OCI-LY7 (cell line): ENCODE results near the gene HYOU1. TPM values are rescaled to one million over a fixed set of nuclear protein-coding genes. Genes with fewer than 3 reads are reported as not detected.
"Not testable (repeated sequence)": the region's sequence is repeated elsewhere in the genome, so short reads cannot be mapped to it uniquely, and the experiment has no call there.

ENCODE experiments used
- BruUV-seq: library from RNA; stranded (reverse); fragments of 400-500 nt; replicated peaks from 2 replicates; lab custom pipeline; 2021; lab: Mats Ljungman, UMichigan
- CTCF ChIA-PET: fragments of 300-600 bp; sonication (Branson Sonifier 250); formaldehyde crosslinking; loops from one replicate; lab custom pipeline; 2022; ENCODE audit warnings: antibody characterized with exemption; ENCODE audit not compliant: unreplicated experiment; lab: Charles Lee
- POLR2A ChIA-PET: fragments of 300-600 bp; sonication (Branson Sonifier 250); formaldehyde crosslinking; loops from one replicate; lab custom pipeline; 2022; ENCODE audit warnings: antibody characterized with exemption; lab: Charles Lee
- DNase-seq: peaks from one replicate; pipeline ENCODE4 v3.0.0-alpha.2; 2015; ENCODE audit warnings: low spot score
- H2AFZ ChIP-seq: fragments of 200-600 bp; sonication (generic), shearing (Covaris generic); 2 replicates; pipeline ENCODE4 v1.6.1; 2014; ENCODE audit warnings: mild to moderate bottlenecking, antibody characterized with exemption, low read length, moderate library complexity
- H3K27ac ChIP-seq: fragments of 200-600 bp; sonication (generic); 2 replicates; pipeline ENCODE4 v1.5.1; 2014; ENCODE audit warnings: mixed run types, low read depth, mild to moderate bottlenecking, moderate library complexity, low read length, inconsistent platforms; ENCODE audit not compliant: poor library complexity, severe bottlenecking
- H3K36me3 ChIP-seq: fragments of 200-600 bp; sonication (generic); 2 replicates; pipeline ENCODE4 v1.6.1; 2014; ENCODE audit warnings: mild to moderate bottlenecking, antibody characterized with exemption, low read length, moderate library complexity, mixed read lengths; ENCODE audit not compliant: insufficient read depth
- H3K4me1 ChIP-seq: fragments of 200-600 bp; sonication (generic); 2 replicates; pipeline ENCODE4 v1.5.1; 2014; ENCODE audit warnings: mild to moderate bottlenecking, low read length; ENCODE audit not compliant: insufficient read depth, poor library complexity, severe bottlenecking
- H3K4me2 ChIP-seq: fragments of 200-600 bp; sonication (generic); 2 replicates; pipeline ENCODE4 v1.6.1; 2014; ENCODE audit warnings: mild to moderate bottlenecking, low read length
- H3K4me3 ChIP-seq: fragments of 200-600 bp; sonication (generic); 2 replicates; pipeline ENCODE4 v1.5.1; 2014; ENCODE audit warnings: mild to moderate bottlenecking, low read depth, low read length; ENCODE audit not compliant: poor library complexity, severe bottlenecking
- H3K79me2 ChIP-seq: fragments of 200-600 bp; sonication (generic); 2 replicates; pipeline ENCODE4 v1.6.1; 2016; ENCODE audit warnings: low read depth, mild to moderate bottlenecking, low read length, moderate library complexity, mixed read lengths; ENCODE audit not compliant: insufficient read depth
- H3K9me2 ChIP-seq: fragments of 200-600 bp; sonication (generic); 2 replicates; pipeline ENCODE4 v1.6.1; 2016; ENCODE audit warnings: mild to moderate bottlenecking, low read length, mixed read lengths; ENCODE audit not compliant: insufficient read depth
- H3K9me3 ChIP-seq: fragments of 200-600 bp; sonication (generic); 2 replicates; pipeline ENCODE4 v1.6.1; 2014; ENCODE audit warnings: mild to moderate bottlenecking, mixed run types, low read length, mixed read lengths
- H4K20me1 ChIP-seq: fragments of 200-600 bp; sonication (generic); 2 replicates; pipeline ENCODE4 v1.6.1; 2014; ENCODE audit warnings: mild to moderate bottlenecking, antibody characterized with exemption, low read length, moderate library complexity, mixed read lengths; ENCODE audit not compliant: insufficient read depth
- EZH2phosphoT487 ChIP-seq: fragments of 200-600 bp; sonication (generic); IDR thresholded peaks from 2 replicates; pipeline ENCODE4 v1.6.1; 2018; ENCODE audit warnings: low read depth, borderline replicate concordance, mild to moderate bottlenecking, mixed run types, antibody characterized with exemption, low read length, moderate library complexity, mixed read lengths
- intact Hi-C: fragments of 100-400 bp; cut with micrococcal nuclease; formaldehyde crosslinking; loops from one replicate; pipeline ENCODE4 v1.10.0; 2022; ENCODE audit not compliant: unreplicated experiment
- total RNA-seq, 2 experiments: library from RNA; depleted of rRNA in 1 of 2; stranded (reverse); fragments of >200 nt in 1 of 2; shearing (Covaris generic) in 1 of 2; gene quantifications; 2 replicates each; pipeline ENCODE4 v1.2.3, GENCODE V29; 2014 to 2022
- TF ChIP-seq, protein P1 (sequence below): fragments of 200-600 bp; sonication (generic); conservative IDR thresholded peaks from 2 replicates; pipeline ENCODE4 v1.5.1; 2014; ENCODE audit warnings: mild to moderate bottlenecking, antibody characterized with exemption, low read length, moderate library complexity, mixed read lengths

Gene HYOU1
- total RNA-seq, 2 experiments from 2014 or later: 86.6 to 117 TPM

DNA sequence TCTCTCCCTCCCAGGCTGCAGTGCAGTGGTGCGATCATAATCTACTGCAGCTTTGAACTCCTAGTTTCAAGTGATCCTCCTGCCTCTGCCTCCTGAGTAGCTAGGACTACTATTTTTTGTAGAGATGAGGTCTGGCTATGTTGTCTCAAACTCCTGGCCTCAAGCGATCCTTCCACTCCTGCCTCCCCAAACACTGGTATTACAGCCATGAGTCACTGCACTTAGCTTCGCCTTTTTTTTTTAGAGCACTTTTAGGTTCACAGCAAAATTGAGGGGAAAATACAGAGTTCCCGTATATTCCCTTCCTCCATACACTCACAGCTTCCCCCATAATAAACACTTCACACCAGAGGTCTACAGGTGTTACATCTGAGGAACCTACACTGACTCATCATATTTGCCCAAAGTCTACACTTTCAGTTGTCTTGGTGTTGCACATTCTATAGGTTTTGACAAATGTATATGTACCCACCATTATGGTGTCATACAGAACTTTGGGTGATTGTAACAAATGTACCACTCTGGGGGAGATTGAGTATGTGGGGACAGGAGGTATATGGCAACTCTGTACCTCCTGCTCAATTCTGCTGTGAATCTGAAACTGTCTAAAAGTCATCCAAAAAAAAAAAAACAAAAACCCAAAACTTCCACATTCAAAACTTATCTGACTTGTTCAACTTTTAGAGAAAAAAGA, 15.0 kb downstream of the HYOU1 start:
- no TSS peak for BruUV-seq
- TF ChIP-seq, protein P1, sequence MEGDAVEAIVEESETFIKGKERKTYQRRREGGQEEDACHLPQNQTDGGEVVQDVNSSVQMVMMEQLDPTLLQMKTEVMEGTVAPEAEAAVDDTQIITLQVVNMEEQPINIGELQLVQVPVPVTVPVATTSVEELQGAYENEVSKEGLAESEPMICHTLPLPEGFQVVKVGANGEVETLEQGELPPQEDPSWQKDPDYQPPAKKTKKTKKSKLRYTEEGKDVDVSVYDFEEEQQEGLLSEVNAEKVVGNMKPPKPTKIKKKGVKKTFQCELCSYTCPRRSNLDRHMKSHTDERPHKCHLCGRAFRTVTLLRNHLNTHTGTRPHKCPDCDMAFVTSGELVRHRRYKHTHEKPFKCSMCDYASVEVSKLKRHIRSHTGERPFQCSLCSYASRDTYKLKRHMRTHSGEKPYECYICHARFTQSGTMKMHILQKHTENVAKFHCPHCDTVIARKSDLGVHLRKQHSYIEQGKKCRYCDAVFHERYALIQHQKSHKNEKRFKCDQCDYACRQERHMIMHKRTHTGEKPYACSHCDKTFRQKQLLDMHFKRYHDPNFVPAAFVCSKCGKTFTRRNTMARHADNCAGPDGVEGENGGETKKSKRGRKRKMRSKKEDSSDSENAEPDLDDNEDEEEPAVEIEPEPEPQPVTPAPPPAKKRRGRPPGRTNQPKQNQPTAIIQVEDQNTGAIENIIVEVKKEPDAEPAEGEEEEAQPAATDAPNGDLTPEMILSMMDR: no peak
- TF ChIP-seq EZH2phosphoT487: no peak
- Histone ChIP-seq H3K36me3 (peaks cover 23% of the 10 kb centered on the region), H3K27ac (no peak overlapping the region), H4K20me1 (no peaks in the 10 kb centered on the region), H3K9me3 (no peaks in the 10 kb centered on the region), H3K4me1 (no peaks in the 10 kb centered on the region), H3K4me2 (no peak overlapping the region), H2AFZ (no peak overlapping the region), H3K9me2 (no peaks in the 10 kb centered on the region), H3K79me2 (no peaks in the 10 kb centered on the region), H3K4me3 (no peak overlapping the region)
- ChIA-PET POLR2A (interaction anchor here (0.6 to 1.4 kb wide), 4 partner anchors 14 to 279 kb away, joined by 4 to 6 read pairs (median 4); partner anchors contain the start of gene HYOU1), CTCF (no interaction called here)
- no peak for DNase-seq
- intact Hi-C loops: no loop called here

DNA sequence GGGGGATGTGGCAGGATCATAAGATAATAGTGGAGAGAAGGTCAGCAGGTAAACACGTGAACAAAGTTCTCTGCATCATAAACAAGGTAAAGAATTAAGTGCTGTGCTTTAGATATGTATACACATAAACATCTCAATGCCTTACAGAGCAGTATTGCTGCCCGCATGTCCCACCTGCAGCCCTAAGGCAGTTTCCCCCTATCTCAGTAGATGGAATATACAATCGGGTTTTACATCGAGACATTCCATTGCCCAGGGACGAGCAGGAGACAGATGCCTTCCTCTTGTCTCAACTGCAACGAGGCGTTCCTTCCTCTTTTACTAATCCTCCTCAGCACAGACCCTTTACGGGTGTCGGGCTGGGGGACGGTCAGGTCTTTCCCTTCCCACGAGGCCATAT, 17.5 kb downstream of the HYOU1 start:
- peak overlapping the region; percentile 47 for H3K27ac ChIP-seq
- H3K4me2 ChIP-seq, BruUV-seq, CTCF ChIA-PET, H4K20me1 ChIP-seq, H3K9me2 ChIP-seq, DNase-seq, POLR2A ChIA-PET, H3K4me1 ChIP-seq, H3K79me2 ChIP-seq, H3K4me3 ChIP-seq, H3K9me3 ChIP-seq, intact Hi-C loops, H3K36me3 ChIP-seq: not testable (repeated sequence)
- 0 out of 2 replicates have a peak overlapping the region, but pooled peaks have one; percentile 9 for H2AFZ ChIP-seq

DNA sequence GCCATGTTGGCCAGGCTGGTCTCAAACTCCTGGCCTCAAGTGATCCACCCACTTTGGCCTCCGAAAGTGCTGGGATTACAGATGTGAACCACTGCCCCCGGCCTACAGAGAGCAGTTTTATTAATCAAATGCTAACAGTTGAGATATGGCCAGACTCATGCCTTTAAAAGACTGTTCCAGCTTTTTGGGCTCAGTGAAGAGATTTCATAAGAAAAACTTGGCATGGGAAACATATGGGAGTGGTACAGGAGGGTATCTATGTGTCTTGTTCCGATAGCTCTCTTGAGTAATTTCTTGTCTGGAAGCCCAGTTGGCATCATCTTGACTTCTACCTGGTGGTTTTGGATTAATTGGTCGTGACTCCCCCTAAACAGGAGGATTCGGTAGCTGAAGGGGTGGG, 18.1 kb downstream of the HYOU1 start:
- no TSS peak for BruUV-seq
- DNase-seq: no peak
- H3K9me2 ChIP-seq: no peaks in the 10 kb centered on the region
- no peak for TF ChIP-seq EZH2phosphoT487
- TF ChIP-seq, protein P1: no peak
- intact Hi-C loops: no loop called here
- ChIA-PET CTCF (no interaction called here), POLR2A (no interaction called here)
- no peaks in the 10 kb centered on the region for H3K36me3 ChIP-seq
- no peak overlapping the region for H3K4me2 ChIP-seq
- H3K79me2 ChIP-seq: no peaks in the 10 kb centered on the region
- H3K27ac ChIP-seq: no peak overlapping the region
- no peak overlapping the region for H3K4me3 ChIP-seq
- H3K9me3 ChIP-seq: no peaks in the 10 kb centered on the region
- no peak overlapping the region for H2AFZ ChIP-seq
- no peaks in the 10 kb centered on the region for H4K20me1 ChIP-seq
- H3K4me1 ChIP-seq: no peaks in the 10 kb centered on the region
